ENCODE data around the gene HNRNPUL1. TPM values are rescaled to one million over a fixed set of nuclear protein-coding genes. Genes with fewer than 3 reads are reported as not detected.

The HNRNPUL1 gene
- total and polyA plus RNA-seq, 10 of the 15 experiments (the other 5 are each of a cell fraction or from before 2014, with no cell fraction given): 11.1 to 276 (median 117) TPM

DNA sequence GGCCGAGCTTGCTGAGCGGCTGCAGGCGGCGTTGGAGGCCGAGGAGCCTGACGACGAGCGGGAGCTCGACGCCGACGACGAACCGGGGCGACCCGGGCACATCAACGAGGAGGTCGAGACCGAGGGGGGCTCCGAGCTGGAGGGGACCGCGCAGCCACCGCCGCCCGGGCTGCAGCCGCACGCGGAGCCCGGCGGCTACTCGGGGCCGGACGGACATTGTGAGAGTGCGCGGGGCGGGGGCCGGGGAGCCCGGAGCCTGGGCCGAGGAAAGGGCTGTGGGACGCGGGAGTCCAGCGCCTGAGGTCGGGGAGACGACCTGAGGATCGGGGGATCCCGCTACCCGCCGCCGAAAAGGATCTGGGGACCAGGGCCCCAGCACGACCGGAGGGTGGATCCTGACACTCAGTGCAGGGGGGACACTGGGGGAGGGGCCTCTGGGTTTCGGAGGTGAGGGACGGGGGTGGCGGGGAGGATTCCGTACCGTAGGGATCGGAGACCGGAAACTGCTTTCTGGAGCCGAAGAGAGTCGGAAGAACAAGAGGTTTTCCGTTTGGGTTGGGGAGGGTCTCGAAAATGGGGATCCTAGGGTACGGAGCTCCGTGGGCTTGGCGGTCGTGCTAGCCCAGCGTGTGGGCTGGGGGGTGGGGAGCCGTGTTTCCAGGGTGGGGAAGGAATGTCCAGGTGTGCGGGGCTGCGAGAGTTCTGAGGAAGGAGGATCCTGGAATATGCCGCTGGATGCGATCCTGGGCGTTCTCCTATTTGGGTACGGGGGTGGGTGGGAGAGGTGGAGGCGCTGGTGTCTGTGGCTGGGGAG, 616 bp downstream of the HNRNPUL1 start (continued):
- TF ChIP-seq, protein P1, sequence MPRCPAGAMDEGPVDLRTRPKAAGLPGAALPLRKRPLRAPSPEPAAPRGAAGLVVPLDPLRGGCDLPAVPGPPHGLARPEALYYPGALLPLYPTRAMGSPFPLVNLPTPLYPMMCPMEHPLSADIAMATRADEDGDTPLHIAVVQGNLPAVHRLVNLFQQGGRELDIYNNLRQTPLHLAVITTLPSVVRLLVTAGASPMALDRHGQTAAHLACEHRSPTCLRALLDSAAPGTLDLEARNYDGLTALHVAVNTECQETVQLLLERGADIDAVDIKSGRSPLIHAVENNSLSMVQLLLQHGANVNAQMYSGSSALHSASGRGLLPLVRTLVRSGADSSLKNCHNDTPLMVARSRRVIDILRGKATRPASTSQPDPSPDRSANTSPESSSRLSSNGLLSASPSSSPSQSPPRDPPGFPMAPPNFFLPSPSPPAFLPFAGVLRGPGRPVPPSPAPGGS (IDR thresholded peaks at IDR 0.05; ENCODE audit: borderline replicate concordance, insufficient read depth, low read depth, low read length, poor library complexity, severe bottlenecking): no peak
- TF ChIP-seq RAD51 (IDR thresholded peaks at IDR 0.05) (no peak), SREBF2 (IDR thresholded peaks at IDR 0.05; ENCODE audit: low read length) (no peak), RFX5 (IDR thresholded peaks at IDR 0.05; ENCODE audit: low read depth, low read length) (no peak), POLR2A (IDR thresholded peaks at IDR 0.05; ENCODE audit: low read depth, low read length) (peak; percentile 80), HDAC6 (IDR thresholded peaks at IDR 0.05; ENCODE audit: unreplicated experiment) (no peak), ZZZ3 (IDR thresholded peaks at IDR 0.05; ENCODE audit: control insufficient read depth, insufficient read length, low read depth) (no peak), CHD1 (IDR thresholded peaks at IDR 0.05; ENCODE audit: low read depth, low read length) (0 out of 2 replicates have a peak, but pooled peaks have one; percentile 25), MEF2B (IDR thresholded peaks at IDR 0.05; ENCODE audit: partially characterized antibody, poor library complexity, severe bottlenecking) (no peak), ZNF384 (IDR thresholded peaks at IDR 0.05; ENCODE audit: borderline replicate concordance, low read depth, low read length) (no peak), POU2F2 (IDR thresholded peaks at IDR 0.05; ENCODE audit: borderline replicate concordance, low read depth, low read length) (0 out of 3 replicates have a peak, but pooled peaks have one; percentile 32), SMC3 (IDR thresholded peaks at IDR 0.05; ENCODE audit: borderline replicate concordance, low read length) (no peak), WRNIP1 (IDR thresholded peaks at IDR 0.05; ENCODE audit: borderline replicate concordance, low read depth, low read length) (no peak), NR2C1 (IDR thresholded peaks at IDR 0.05) (no peak), MTA2 (IDR thresholded peaks at IDR 0.05; ENCODE audit: low read depth) (no peak), NR2C2 (IDR thresholded peaks at IDR 0.05; ENCODE audit: borderline replicate concordance, control insufficient read depth, insufficient read length, low read depth) (no peak)
- TF ChIP-seq, protein P2, sequence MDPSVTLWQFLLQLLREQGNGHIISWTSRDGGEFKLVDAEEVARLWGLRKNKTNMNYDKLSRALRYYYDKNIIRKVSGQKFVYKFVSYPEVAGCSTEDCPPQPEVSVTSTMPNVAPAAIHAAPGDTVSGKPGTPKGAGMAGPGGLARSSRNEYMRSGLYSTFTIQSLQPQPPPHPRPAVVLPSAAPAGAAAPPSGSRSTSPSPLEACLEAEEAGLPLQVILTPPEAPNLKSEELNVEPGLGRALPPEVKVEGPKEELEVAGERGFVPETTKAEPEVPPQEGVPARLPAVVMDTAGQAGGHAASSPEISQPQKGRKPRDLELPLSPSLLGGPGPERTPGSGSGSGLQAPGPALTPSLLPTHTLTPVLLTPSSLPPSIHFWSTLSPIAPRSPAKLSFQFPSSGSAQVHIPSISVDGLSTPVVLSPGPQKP (IDR thresholded peaks at IDR 0.05; ENCODE audit: low read depth, low read length): no peak
- TF ChIP-seq, protein P3, sequence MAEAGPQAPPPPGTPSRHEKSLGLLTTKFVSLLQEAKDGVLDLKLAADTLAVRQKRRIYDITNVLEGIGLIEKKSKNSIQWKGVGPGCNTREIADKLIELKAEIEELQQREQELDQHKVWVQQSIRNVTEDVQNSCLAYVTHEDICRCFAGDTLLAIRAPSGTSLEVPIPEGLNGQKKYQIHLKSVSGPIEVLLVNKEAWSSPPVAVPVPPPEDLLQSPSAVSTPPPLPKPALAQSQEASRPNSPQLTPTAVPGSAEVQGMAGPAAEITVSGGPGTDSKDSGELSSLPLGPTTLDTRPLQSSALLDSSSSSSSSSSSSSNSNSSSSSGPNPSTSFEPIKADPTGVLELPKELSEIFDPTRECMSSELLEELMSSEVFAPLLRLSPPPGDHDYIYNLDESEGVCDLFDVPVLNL (IDR thresholded peaks at IDR 0.05; ENCODE audit: low read depth, low read length): no peak
- TF ChIP-seq, protein P4, sequence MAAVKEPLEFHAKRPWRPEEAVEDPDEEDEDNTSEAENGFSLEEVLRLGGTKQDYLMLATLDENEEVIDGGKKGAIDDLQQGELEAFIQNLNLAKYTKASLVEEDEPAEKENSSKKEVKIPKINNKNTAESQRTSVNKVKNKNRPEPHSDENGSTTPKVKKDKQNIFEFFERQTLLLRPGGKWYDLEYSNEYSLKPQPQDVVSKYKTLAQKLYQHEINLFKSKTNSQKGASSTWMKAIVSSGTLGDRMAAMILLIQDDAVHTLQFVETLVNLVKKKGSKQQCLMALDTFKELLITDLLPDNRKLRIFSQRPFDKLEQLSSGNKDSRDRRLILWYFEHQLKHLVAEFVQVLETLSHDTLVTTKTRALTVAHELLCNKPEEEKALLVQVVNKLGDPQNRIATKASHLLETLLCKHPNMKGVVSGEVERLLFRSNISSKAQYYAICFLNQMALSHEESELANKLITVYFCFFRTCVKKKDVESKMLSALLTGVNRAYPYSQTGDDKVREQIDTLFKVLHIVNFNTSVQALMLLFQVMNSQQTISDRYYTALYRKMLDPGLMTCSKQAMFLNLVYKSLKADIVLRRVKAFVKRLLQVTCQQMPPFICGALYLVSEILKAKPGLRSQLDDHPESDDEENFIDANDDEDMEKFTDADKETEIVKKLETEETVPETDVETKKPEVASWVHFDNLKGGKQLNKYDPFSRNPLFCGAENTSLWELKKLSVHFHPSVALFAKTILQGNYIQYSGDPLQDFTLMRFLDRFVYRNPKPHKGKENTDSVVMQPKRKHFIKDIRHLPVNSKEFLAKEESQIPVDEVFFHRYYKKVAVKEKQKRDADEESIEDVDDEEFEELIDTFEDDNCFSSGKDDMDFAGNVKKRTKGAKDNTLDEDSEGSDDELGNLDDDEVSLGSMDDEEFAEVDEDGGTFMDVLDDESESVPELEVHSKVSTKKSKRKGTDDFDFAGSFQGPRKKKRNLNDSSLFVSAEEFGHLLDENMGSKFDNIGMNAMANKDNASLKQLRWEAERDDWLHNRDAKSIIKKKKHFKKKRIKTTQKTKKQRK (IDR thresholded peaks at IDR 0.05; ENCODE audit: low read depth, low read length): no peak
- TF ChIP-seq, protein P5, sequence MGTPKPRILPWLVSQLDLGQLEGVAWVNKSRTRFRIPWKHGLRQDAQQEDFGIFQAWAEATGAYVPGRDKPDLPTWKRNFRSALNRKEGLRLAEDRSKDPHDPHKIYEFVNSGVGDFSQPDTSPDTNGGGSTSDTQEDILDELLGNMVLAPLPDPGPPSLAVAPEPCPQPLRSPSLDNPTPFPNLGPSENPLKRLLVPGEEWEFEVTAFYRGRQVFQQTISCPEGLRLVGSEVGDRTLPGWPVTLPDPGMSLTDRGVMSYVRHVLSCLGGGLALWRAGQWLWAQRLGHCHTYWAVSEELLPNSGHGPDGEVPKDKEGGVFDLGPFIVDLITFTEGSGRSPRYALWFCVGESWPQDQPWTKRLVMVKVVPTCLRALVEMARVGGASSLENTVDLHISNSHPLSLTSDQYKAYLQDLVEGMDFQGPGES (IDR thresholded peaks at IDR 0.05): no peak
